ENCODE results near the gene NKX6-1. TPM values are rescaled to one million over a fixed set of nuclear protein-coding genes. Genes with fewer than 3 reads are reported as not detected.

The NKX6-1 gene
- total RNA-seq, 1 donor from 2014 or later = not detected

- Histone ChIP-seq H3K27ac (replicated peaks) (no peak overlapping the region), H3K27me3 (ENCODE audit: low read depth) (peaks cover 99% of the 10 kb centered on the region), H3K4me1 (peaks cover 13% of the 10 kb centered on the region), H3K9me3 (replicated peaks) (no peaks in the 10 kb centered on the region), H3K4me3 (no peak overlapping the region), H3K36me3 (no peaks in the 10 kb centered on the region)
- intact Hi-C loops (cut with micrococcal nuclease) = no loop called here
- no peak for TF ChIP-seq CTCF (IDR thresholded peaks at IDR 0.05; ENCODE audit: borderline replicate concordance)
- no peak for DNase-seq
Observed at GRCh38 chr4:84477738-84478137, 21.4 kb downstream of the NKX6-1 start.

- no peak overlapping the region for H3K4me3 ChIP-seq
- no peak for DNase-seq
- H3K36me3 ChIP-seq = no peaks in the 10 kb centered on the region
- intact Hi-C loops (cut with micrococcal nuclease) = no loop called here
- TF ChIP-seq CTCF (IDR thresholded peaks at IDR 0.05; ENCODE audit: borderline replicate concordance) = no peak
- peaks cover 74% of the 10 kb centered on the region for H3K27me3 ChIP-seq (ENCODE audit: low read depth)
- no peaks in the 10 kb centered on the region for H3K9me3 ChIP-seq (replicated peaks)
- H3K4me1 ChIP-seq = no peaks in the 10 kb centered on the region
- no peak overlapping the region for H3K27ac ChIP-seq (replicated peaks)
Observed at GRCh38 chr4:84474107-84474506, 25.0 kb downstream of the NKX6-1 start.

GRCh38 chr4:84472154-84472553 lies 26.9 kb downstream of the NKX6-1 start:
- TF ChIP-seq CTCF (IDR thresholded peaks at IDR 0.05; ENCODE audit: borderline replicate concordance) = no peak
- Histone ChIP-seq H3K4me3 (no peak overlapping the region), H3K36me3 (no peaks in the 10 kb centered on the region), H3K27me3 (ENCODE audit: low read depth) (peaks cover 72% of the 10 kb centered on the region), H3K27ac (replicated peaks) (no peak overlapping the region), H3K4me1 (no peaks in the 10 kb centered on the region), H3K9me3 (replicated peaks) (no peaks in the 10 kb centered on the region)
- intact Hi-C loops (cut with micrococcal nuclease) = no loop called here
- DNase-seq = no peak

GRCh38 chr4:84470204-84470785 lies 28.8 kb downstream of the NKX6-1 start:
- no peak for DNase-seq
- TF ChIP-seq CTCF (IDR thresholded peaks at IDR 0.05; ENCODE audit: borderline replicate concordance) = no peak
- H3K36me3 ChIP-seq = no peaks in the 10 kb centered on the region
- H3K9me3 ChIP-seq (replicated peaks) = no peaks in the 10 kb centered on the region
- no peak overlapping the region for H3K4me3 ChIP-seq
- H3K4me1 ChIP-seq = no peaks in the 10 kb centered on the region
- no peak overlapping the region for H3K27ac ChIP-seq (replicated peaks)
- intact Hi-C loops (cut with micrococcal nuclease) = no loop called here
- peaks cover 64% of the 10 kb centered on the region for H3K27me3 ChIP-seq (ENCODE audit: low read depth)

- TF ChIP-seq CTCF (IDR thresholded peaks at IDR 0.05; ENCODE audit: borderline replicate concordance) = no peak
- Histone ChIP-seq H3K4me3 (no peak overlapping the region), H3K4me1 (no peaks in the 10 kb centered on the region), H3K9me3 (replicated peaks) (peaks cover 12% of the 10 kb centered on the region), H3K36me3 (no peaks in the 10 kb centered on the region), H3K27me3 (ENCODE audit: low read depth) (peaks cover 59% of the 10 kb centered on the region), H3K27ac (replicated peaks) (no peak overlapping the region)
- intact Hi-C loops (cut with micrococcal nuclease) = no loop called here
- DNase-seq = no peak
Observed at GRCh38 chr4:84467601-84468000, 31.5 kb downstream of the NKX6-1 start.

Data from left ventricle myocardium inferior (tissue), 1 donor.